HG03097 (cell line): ENCODE data around the gene SRPRA.
A peak's percentile ranks its signal among the peaks of the same experiment; 100 is the strongest.
"Not testable (repeated sequence)": the region's sequence is repeated elsewhere in the genome, so short reads cannot be mapped to it uniquely, and the experiment has no call there.

Experiments used
- ATAC-seq: cut with Tn5 transposase; IDR thresholded peaks from one replicate; pipeline ENCODE4 v1.9.1; 2021; ENCODE audit not compliant: unreplicated experiment, low FRiP score

The SRPRA gene

DNA sequence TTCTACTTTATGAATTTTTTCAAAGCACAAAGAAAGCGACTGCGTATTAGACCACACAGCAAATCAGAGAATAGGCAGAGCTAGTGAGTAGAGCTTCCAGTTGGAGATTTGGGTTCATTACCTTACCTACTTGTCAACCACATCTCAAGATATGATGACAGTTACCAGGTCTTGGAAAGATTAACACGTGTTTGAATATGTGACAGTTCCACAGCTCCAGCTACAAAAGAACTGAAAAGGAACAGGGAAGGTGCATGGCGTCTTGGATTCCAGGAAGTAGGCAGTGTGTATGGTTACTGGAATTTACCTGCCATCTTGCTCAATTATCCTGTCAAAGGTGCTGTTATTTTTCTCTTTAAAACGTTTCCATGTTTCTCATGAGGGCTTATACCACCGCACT, 19.5 kb upstream of the SRPRA start:
- no peak for ATAC-seq

DNA sequence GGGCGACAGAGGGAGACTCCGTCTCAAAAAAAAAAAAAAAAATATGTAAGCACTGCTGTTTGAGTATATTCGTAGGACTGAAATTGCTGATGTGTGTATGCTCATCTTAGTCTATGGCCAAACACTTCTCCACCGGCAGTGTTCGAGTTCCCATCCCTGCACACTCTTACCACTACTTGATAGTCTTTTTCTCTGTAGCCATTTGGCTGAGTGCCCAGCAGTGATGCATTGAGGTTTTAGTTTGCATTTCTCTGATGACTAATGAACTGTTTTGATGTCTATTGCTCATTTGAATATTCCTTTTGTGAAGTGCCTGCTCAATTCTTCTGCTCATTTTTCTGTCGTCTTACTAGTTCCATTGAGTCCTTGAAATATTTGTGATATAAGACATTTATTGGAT, 16.1 kb upstream of the SRPRA start:
- no peak for ATAC-seq

DNA sequence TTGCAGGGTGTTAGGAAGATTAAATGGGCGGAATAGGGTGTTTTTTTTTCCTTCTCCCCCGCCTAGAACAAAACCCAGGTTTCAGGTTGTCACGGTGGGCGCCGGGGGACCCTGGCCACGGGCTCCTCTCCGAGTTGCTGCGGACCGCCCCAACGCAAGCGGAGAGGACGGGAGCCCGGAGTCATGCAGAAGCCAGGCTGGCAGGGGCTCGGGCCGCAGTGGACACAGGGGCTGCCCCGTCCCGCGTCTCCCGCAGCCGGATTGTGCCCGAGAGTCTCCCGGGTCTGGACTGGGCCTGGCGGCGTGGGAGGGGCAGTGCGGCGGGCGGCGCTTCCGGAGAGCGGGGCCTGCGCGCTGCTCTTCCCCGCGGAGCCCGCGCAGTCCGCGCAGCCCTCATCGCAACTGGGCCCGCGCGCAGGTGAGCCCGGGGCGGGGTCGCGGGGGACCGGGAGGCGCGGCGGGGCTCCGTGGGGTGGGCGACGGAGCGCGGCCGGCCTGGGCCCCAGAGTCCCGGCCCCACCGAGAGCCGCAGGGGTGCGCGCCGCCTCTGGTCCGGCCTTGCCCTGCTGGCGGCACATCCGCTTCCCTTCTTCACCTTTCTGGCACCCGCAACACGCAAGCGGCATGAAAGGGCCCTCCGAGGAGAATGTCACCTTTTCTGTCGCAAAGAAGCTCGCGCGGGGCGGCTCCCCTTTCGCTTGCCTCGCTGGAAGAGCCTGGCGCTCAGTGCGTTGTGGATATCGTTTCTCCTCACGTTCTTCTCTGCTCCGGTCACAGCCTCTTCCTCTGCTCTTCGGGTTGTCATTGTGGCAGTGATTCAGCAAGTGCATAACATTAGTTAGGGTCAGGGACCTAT, 14.3 kb upstream of the SRPRA start, which contains the start of gene TIRAP:
Gene TIRAP (plus strand): TSS at position 358 of the 856 bp plus-strand sequence. CDS start 7,802 bp downstream, outside the sequence.
- ATAC-seq, result peak; percentile 50

DNA sequence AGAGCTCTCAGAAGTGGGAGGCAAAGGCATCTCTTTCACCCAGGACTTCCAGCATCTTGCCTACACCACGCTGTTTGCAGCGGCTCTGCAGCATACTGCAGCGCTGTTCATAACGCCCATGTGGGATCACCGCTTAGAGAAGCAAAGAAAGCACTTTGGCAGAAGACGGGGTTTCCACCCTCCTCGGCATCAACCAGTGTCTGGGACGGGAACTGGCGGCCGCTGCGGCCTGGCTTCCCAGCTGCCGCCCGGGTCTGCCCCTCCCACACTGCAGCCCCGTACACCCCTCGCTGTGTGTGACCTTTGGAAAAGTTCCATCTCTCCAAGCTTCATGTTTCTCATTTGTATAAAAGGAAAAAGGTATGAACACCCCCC, 13.7 kb upstream of the SRPRA start:
- no peak for ATAC-seq

DNA sequence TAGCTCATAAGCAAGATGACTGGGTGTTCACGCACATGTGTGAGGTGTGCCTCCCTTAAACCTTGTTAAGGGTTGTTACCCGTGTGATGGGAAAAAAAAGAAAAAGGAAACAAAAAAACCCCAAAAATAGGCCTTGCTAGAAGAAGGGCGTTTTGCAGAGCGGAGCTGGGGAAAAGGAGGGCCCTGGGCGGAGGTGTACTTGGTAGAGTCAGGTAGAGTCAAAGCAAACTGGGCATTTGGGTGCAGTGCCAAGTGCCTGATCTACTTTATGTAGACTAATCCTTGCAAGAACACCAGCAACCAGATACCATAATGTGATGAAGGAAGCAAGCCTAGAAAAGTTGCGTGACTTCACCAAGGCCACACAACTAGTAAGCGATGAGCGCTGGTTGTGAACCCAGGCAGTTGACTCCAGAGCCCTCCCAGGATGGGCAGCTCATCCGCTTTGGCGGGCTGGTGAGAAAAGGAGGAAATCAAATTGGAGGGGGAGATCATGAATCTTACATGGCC, 13.0 kb upstream of the SRPRA start:
- no peak for ATAC-seq

DNA sequence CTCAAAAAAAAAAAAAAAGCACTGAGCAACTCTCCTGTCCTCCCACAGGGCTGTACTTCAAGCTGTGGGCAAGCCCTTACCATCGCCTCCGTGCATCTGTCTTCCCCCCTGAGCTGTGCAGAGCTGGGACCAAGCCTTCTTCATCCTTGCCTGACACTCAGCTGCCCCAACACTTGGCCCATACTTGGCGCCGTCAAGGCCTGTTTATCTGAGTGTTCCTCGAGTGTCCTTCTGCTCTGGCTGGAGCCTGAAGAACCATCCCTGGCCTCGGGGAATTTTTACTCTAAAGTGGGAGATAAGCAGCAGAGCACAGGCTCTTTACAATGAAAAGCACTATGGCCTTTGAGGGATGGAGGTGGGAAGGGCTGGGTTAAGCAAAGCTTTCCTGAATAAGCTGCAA, 12.6 kb upstream of the SRPRA start:
- ATAC-seq, result no peak

DNA sequence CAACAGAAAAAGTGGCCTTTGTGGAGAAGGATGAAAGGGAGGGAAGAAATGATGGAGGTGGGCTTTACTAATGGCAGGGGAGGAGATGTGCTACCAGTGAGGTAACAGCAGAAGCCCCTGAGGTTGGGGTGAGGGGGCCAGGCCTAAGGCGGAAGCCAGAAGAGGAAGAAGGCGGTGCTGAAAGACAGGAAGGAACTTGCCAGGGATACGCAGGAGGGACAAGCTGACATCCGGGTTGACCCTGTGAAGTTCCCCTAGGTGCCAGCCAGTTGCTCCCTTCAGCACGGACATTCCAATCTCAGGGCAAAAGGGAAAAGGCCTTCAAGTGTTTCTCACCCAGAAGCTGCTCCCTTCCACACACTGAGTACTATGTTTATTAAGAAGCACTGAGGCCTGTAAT, 11.9 kb upstream of the SRPRA start:
- no peak for ATAC-seq

DNA sequence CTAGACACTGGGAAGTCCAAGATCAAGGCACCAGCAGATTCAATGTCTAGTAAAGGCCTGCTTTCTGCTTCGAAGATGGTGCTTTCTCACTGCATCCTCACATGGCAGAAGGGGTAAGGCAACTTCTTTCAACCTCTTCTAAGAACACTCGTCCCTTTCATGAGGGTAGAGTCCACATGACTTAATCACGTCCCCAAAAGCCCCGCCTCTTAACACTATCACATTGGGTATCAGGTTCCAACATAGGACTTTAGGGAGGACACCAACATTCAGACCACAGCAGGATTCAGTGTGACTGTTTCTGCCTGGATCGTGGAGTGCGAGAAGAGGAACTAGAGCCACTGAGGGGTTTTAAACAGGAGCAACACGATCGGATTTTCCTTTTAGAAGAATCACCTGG, 10.5 kb upstream of the SRPRA start:
- ATAC-seq, result no peak

DNA sequence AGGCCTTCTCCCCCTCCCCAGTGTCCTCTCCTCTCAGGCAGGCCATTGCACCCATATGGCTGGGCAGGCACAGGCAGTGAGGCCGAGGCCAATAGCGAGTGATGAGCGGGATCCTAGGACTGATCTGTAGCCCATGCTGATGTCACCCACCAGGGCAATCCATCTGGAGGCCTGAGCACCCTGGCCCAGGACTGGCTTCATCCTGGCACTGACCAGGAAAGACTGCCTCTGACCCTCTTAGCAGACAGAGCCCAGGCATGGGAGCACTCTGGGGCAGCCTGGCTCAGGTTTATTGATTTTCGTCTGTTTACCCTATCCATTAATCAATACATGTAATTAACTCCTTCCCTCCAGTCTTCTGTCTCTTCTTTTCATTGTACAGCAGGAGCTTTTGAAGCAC, 9.1 kb upstream of the SRPRA start:
- no peak for ATAC-seq

DNA sequence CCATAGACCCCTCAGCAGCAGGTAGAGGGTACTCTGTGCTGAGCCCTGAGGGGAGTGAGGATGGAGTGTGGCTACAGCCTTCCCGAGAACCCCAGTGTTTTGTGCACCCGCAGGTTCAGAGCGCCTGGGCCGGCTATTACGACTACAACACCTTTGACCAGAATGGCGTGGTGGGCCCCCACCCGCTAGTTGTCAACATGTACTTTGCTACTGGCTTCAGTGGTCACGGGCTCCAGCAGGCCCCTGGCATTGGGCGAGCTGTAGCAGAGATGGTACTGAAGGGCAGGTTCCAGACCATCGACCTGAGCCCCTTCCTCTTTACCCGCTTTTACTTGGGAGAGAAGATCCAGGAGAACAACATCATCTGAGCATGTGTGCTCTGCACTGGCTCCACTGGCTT, 8.6 kb upstream of the SRPRA start:
- ATAC-seq, result no peak

DNA sequence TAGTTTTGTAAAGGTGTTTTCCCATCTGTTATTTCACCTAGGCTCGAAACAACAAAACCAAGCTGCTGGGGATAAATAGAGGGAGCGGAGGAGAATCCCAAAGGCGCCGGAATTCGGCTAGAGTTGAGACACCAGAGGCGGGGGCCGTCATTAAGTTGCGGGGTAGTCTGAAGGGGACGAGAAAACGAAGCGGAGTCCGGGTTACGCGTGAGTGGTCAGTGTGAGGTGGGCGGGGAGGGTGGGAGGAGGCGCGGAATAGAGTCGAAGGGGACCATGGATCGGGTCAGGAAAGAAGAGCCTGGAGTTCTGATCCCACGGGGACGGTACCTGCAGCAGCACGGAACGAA, 361 bp downstream of the SRPRA start:
- ATAC-seq, result no peak

DNA sequence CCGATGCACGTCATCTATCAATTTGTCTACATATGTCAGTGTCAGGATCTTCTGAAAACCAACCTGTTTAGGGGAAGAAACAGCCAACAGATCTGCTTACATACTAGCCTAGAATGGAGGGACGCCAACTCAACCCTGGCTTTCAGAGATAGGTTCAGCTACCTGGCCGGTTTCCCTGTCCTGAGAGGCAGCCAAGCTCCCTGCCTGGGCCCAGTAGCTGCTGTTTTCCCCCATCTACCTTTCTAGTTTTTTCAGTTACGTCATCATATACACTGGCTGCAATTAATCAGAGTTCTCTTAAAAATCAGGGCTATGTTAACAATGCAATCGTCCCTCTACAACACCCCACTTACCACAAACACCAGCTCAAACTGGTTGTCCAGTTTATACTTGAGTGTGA, 1.0 kb downstream of the SRPRA start:
- ATAC-seq, result no peak

DNA sequence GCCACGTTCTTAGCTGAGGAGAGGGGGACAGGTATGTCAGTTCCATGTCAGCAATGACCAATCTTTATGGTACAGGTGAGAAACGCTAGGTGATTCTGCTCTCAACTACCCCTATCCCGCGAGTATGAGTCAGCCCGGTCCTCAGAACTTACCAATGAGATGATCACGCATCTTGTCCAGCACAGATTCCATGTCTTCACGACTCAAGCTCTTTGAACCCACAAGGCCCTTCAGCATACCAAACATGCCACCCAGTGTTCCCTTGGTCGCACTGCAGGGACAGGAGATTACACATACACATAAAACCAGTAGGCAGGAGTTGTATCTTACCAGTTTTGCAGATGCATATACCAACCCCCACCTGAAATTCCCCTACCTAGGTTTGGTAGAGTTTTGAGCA, 2.9 kb downstream of the SRPRA start:
- no peak for ATAC-seq

DNA sequence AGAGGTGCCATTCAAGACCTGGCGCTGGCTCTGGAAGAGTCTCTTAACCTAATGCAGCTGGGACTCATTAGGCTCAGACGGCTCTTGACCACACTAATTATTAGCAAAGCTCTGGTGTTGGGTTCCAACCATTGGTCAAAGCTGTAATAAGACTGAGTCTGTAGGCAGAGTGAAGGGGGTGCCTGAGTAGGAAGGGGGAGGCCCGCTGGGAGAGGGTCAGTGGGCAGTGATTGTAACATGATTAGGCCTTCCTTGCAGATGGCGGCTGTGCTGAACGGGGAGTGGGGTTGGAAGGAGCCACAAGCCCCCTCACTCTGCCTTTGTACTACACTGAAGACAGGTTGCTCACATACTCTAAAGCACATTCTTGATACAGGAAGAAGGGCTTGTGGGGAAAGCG, 5.2 kb downstream of the SRPRA start:
- ATAC-seq, result no peak

DNA sequence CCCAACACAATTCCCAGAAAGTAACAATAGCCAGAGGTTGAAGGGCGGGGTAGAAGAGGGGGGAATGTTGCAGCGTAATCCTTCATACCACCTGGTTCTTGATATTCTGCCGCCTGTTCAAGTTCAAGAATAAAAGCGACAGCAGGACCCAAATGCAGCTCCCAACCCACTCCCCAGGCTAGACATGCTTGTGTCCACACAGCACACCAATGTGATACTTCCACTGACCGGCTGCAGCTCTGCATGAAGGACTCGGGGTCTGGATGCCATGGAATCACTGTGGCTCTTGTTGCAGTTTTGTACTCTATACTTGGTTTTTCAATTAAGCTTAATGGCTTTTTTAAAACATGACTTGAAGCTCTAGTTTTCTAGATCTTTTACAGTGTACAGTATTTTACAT, 6.5 kb downstream of the SRPRA start:
- no peak for ATAC-seq

DNA sequence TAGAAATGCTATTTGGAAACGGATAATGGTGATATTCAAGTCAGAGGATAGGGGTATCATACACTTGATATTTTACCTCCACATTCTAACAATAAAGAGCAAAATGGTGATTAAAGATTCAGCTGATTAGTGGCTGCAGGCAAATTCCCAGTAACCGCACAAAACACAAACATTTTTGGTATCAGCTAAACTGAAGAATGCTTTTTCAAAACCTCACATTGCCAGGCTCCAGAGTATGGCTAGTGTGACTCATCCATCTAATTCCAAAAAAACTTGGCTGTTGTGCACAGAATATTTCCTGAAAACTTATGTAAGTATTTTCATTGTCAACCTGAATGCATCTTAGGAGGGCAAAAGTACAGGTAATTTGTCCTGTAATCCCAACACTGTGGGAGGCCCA, 10.9 kb downstream of the SRPRA start:
- ATAC-seq, result no peak

DNA sequence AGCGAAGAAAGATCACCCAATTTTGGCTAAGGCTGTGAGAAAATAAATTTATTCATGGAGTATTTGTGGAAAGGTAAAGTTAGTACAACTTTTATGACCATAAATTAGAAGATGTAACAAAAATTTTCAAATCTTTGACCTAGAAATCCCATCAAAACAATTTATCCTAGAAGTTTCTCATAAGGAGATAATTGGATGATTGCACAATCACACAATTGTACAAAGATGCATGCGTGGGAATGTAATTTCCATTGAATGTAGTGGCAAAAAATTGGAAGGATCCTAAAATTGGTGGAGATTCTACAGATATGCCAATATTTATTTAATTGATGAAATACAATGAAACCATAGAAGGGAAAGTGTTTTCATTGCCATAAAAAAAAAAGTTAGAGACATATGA, 11.6 kb downstream of the SRPRA start:
- no peak for ATAC-seq

DNA sequence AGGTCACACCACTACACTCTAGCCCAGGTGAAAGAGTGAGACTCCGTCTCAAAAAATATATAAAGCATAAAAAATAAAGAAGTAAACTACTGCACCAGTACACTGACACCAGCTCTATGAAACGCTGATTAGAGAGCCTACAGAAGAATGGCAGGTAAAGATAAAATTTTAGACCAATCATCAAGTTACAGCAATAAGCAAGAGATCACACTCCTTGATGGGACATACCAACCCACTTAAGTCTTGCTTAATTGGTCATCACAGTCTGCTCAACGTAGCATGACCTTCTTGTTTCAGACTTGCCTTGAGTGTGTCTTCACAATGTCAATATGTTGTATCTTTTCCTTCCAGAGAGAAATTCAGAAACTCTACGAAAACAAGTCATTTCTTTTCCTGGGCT, 12.5 kb downstream of the SRPRA start:
- ATAC-seq, result no peak

DNA sequence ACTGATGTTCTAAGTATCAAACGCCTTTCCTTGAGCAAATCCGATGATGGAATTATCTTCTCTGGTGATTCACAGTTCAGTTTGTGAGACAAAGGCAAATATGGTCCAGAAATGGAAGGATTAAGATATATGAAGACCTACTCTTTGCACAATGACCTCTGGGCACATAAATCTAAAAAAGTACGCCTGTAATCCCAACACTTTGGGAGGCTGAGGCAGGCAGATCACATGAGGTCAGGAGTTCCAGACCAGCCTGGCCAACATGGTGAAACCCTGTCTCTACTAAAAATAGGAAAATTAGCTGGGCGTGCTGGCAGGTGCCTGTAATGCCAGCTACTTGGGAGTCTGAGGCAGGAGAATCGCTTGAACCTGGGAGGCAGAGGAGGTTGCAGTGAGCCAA, 13.2 kb downstream of the SRPRA start:
- ATAC-seq, result not testable (repeated sequence)

DNA sequence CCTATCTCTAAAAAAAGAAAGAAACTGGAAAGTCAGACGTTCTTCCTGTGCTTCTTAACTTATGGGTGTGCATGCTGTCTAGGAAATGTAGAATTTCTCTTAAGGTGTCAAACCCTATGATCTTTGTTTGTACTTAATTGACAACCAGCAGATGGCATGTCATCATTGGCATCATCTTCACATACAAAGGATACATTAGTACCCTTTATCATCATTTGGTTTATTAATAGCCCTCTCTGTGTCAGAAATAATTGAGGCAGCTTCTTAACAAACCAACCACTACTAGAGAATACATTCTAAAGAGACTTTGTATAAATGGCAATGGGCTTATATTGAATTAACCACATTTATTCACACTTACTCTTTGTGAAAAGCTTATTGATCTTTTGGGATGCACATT, 13.9 kb downstream of the SRPRA start:
- ATAC-seq, result no peak

DNA sequence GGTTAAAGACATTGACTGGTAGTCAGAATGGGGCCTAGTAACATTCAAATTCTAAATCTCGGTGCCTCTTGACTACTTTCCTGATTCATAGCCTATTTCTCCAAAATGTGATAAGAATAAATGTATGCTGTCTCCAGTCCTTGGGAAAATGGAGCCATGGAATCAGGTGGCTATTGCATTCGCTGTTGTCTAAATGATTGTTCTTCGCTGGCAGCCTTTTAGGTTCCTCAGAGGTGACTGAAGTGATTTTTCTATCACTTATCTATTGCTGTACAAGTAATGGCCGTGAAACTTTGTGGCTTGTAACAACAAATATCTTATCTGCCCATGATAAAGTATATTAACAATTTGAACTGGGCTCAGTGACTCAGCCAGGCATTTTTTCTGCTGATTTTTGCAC, 15.4 kb downstream of the SRPRA start:
- no peak for ATAC-seq

DNA sequence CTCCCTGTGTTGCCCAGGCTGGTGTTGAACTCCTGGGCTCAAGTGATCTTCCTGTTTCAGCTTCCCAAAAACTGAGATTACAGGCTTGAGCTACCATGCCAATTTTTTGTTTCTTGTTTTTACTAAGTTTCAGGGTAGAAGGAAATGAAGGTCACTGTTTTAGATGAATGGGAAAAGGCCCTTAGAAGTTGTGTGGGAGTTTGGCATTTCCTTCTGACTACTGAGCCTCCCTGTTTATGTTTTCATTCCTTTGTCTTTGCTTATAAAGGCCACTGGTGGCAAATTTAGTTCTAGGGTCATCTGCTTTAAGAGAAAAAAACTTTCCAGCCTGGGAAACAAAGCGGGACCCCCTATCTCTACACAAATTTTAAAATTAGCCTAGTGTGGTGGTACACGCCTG, 22.1 kb downstream of the SRPRA start:
- ATAC-seq, result no peak

DNA sequence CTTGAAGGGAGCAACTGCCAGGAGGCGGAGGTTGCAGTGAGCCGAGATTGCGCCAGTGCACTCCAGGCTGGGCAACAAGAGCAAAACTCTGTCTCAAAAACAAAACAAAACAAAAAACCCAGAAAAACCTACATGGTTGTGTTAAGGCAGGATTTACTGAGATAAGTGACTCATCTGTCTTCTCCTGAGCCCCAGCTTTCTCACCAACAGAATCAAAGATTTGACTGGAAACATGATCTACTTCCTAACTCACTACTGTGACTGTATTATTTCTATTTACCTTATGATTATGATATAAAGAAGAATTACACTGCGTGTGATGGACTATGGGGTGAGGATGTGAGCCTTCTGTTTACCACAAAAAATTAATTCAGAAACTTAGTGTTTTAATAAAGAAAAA, 35.3 kb downstream of the SRPRA start:
- ATAC-seq, result no peak
